ENCODE measurements around the gene RHBDF1.

RHBDF1 gene

DNA sequence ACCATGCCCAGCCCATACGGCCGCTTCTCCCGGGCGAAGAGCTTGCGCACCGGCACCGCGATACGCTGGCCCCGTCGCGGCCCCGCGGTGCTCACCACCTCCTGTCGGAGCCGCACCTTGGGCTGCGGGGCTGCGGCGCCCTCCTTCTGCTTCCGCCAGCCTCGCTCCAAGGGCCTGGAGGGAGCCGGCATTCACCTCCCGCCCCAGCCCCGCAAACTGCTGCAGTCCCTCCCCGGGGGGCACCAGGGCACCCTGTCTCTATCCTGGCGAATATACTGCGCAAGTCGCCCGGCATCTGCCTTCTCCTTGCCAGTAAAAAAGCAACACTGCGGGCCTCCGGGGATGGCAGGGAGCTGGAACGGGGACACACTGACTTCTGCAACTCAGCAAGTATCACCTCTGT, 10.6 kb downstream of the RHBDF1 start:
- Histone ChIP-seq H3K4me3 (ENCODE audit: low read depth, low read length) (no peak overlapping the region), H3K36me3 (replicated peaks) (peaks cover 71% of the 10 kb centered on the region), H3K27ac (no peak overlapping the region), H3K27me3 (replicated peaks) (no peaks in the 10 kb centered on the region)
- TF ChIP-seq CTCF (IDR thresholded peaks at IDR 0.05; ENCODE audit: low read depth, low read length, missing control alignments): no peak
- in situ Hi-C loops (cut with HindIII; ENCODE audit: low pct_ligation_motif_present, low sequenced_read_pairs): no loop called here
- DNase-seq: no peak

DNA sequence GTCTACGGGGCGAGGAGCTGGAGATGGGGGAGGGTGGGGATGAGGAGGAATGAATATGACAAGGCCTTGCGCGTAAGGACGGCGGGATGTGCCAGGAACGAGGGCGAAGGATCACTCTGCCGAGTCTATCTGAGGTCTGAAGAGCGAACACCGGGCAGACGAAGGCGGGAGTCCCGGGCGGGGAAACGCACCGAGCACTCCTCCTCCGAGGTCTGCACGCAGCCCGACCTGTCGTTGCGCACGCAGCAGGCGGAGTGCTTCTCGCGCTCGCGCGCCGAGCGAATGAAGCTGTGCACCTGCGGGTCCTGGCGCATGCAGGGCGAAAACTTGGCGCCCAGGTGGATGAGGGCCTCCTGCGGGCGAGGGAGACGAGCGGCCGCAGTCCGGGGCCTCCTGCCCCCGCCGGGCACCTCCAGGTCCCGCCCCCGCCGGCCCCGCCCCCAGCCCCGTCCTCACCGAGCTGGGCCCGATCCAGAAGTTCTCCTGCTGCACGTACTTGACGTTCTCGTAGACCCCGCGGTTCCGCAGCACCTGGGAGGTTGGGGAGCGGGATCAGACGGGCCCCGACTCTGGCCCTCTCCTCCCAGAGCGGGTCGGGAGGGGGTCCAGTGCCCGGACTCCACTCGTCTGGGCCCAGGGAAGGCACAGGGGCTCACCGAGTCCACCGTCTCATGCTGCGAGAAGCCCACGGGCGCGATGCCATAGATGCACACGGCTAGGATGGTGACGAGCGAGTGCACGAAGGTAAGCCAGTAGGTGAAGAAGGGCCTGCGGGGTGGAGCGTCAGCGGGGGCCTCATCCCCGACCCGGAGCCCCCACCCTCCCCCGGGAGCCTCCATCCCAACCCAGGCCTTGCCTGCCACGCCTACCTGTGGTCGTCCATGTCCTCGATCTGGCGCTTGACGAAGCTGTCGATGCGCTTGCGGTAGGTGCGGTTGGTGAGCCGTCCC, 11.2 kb downstream of the RHBDF1 start:
- H3K36me3 ChIP-seq (replicated peaks): peaks cover 77% of the 10 kb centered on the region
- in situ Hi-C loops (cut with HindIII; ENCODE audit: low pct_ligation_motif_present, low sequenced_read_pairs): no loop called here
- DNase-seq: no peak
- H3K4me3 ChIP-seq (ENCODE audit: low read depth, low read length): no peak overlapping the region
- H3K27ac ChIP-seq: no peak overlapping the region
- H3K27me3 ChIP-seq (replicated peaks): no peaks in the 10 kb centered on the region
- TF ChIP-seq CTCF (IDR thresholded peaks at IDR 0.05; ENCODE audit: low read depth, low read length, missing control alignments): no peak

DNA sequence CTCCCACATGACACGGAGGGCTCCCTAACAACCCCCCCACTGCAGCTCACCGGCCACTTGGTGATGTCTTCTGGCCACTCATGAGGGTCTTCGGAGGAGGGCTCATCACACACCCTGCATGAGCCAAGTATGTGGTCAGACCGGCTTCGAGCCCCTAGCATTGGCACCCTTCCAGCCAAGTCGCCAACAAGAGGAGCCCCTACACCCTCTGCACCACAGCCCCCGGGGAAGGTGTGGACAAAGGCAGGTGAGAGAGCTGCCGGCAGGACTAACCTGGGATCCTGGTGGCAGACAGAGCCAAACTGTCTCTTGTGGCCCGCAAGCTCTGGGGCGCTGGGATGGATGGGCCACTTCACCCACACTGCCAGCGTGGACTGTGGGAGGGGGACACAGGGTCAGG, 12.3 kb downstream of the RHBDF1 start:
- H3K4me3 ChIP-seq (ENCODE audit: low read depth, low read length): no peak overlapping the region
- H3K27me3 ChIP-seq (replicated peaks): no peaks in the 10 kb centered on the region
- H3K36me3 ChIP-seq (replicated peaks): peaks cover 85% of the 10 kb centered on the region
- no peak overlapping the region for H3K27ac ChIP-seq
- DNase-seq: no peak
- in situ Hi-C loops (cut with HindIII; ENCODE audit: low pct_ligation_motif_present, low sequenced_read_pairs): no loop called here
- TF ChIP-seq CTCF (IDR thresholded peaks at IDR 0.05; ENCODE audit: low read depth, low read length, missing control alignments): no peak

GRCh38 chr16:59440-60059, 12.9 kb downstream of the RHBDF1 start:
- no peak overlapping the region for H3K27ac ChIP-seq
- DNase-seq: no peak
- H3K4me3 ChIP-seq (ENCODE audit: low read depth, low read length): no peak overlapping the region
- in situ Hi-C loops (cut with HindIII; ENCODE audit: low pct_ligation_motif_present, low sequenced_read_pairs): no loop called here
- H3K36me3 ChIP-seq (replicated peaks): peaks cover 87% of the 10 kb centered on the region
- no peaks in the 10 kb centered on the region for H3K27me3 ChIP-seq (replicated peaks)
- TF ChIP-seq CTCF (IDR thresholded peaks at IDR 0.05; ENCODE audit: low read depth, low read length, missing control alignments): no peak

DNA sequence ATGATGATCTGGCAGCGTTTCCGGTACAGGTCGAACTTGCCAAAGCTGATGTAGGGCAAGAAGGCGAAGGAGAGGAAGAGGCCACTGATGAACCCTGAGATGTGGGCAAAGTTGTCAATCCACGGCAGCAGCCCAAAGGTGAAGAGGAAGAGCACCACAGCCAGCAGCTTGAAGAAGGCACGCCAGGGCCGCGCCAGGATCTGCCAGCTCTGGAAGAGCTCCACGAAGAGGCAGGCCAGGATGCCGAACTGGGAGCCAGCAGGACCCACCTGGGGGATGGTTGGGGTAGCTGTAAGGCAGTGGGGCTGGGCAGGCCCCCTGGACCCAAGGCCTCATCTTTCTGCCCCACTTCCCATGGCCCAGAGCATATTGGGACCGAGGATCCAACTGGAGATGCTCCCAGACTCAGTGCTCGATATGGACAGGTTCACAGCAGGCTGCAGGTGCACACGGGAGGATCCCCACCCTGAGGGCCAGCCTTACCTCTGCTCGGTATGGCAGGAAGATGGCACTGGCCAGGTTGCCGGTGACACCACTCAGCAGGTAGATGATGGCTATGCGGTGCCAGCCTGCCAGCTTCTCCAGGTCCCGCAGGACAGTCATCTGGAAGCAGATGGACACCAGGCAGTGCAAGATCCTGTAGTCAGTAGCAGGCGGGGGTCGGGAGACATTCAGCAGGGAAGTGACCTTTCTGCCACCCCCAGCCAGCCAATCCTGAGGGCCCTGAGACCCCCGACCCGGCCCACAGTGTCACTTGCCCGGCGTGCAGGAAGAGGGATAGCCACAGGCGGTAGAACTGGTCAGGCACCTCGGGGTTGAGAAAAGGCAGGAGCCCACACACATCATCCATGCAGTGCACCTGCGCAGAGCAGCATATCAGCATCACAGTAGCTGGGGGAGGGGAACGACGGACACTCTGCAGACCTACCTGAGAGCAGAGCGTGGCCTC, 13.7 kb downstream of the RHBDF1 start:
- Histone ChIP-seq H3K4me3 (ENCODE audit: low read depth, low read length) (no peak overlapping the region), H3K27me3 (replicated peaks) (no peaks in the 10 kb centered on the region), H3K27ac (no peak overlapping the region), H3K36me3 (replicated peaks) (peaks cover 80% of the 10 kb centered on the region)
- in situ Hi-C loops (cut with HindIII; ENCODE audit: low pct_ligation_motif_present, low sequenced_read_pairs): no loop called here
- no peak for TF ChIP-seq CTCF (IDR thresholded peaks at IDR 0.05; ENCODE audit: low read depth, low read length, missing control alignments)
- no peak for DNase-seq

Data from brain microvascular endothelial cell (primary cell).